ENCODE results near the gene CYP26A1.
A peak's percentile ranks its signal among the peaks of the same experiment; 100 is the strongest.

DNA sequence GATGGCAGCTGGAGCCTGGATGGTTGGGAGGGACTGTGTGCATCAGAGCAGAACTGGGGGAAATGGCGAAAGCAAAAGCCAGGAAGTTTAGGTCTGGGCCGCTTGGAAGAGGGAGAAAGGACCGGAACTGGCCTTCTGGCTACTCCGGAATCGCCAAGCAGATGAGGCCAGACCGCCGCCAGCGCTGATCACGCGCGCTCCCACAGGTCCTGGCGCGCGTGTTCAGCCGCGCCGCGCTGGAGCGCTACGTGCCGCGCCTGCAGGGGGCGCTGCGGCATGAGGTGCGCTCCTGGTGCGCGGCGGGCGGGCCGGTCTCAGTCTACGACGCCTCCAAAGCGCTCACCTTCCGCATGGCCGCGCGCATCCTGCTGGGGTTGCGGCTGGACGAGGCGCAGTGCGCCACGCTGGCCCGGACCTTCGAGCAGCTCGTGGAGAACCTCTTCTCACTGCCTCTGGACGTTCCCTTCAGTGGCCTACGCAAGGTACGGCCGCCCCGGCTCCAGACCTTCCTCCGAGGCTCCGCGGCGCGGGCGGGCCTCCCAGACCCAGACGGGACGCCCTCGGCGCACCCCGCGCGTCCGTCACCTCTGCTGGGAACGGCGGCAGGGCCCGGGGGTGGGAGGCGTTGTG is 11.1 kb upstream of the CYP26A1 start:
- TF ChIP-seq EP300 (IDR thresholded peaks at IDR 0.05) (no peak), POLR2A (IDR thresholded peaks at IDR 0.05) (no peak)
- TF ChIP-seq, protein P1, sequence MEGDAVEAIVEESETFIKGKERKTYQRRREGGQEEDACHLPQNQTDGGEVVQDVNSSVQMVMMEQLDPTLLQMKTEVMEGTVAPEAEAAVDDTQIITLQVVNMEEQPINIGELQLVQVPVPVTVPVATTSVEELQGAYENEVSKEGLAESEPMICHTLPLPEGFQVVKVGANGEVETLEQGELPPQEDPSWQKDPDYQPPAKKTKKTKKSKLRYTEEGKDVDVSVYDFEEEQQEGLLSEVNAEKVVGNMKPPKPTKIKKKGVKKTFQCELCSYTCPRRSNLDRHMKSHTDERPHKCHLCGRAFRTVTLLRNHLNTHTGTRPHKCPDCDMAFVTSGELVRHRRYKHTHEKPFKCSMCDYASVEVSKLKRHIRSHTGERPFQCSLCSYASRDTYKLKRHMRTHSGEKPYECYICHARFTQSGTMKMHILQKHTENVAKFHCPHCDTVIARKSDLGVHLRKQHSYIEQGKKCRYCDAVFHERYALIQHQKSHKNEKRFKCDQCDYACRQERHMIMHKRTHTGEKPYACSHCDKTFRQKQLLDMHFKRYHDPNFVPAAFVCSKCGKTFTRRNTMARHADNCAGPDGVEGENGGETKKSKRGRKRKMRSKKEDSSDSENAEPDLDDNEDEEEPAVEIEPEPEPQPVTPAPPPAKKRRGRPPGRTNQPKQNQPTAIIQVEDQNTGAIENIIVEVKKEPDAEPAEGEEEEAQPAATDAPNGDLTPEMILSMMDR (IDR thresholded peaks at IDR 0.05), result peak in 3 of 5 experiments; percentile 22 to 26 (median 25)

All from tibial nerve (tissue), 4 donors.